WTC11 (cell line): ENCODE results near the gene SLC10A6. TPM values are rescaled to one million over a fixed set of nuclear protein-coding genes. Genes with fewer than 3 reads are reported as not detected.

Experiments
- CBFB ChIP-seq: sonication (generic); formaldehyde crosslinking; IDR thresholded peaks from 2 replicates; pipeline ENCODE4 v1.8.1; 2022; ENCODE audit warnings: mild to moderate bottlenecking, low read depth, missing genetic modification reagents
- CREB1 ChIP-seq: sonication (generic); formaldehyde crosslinking; IDR thresholded peaks from 2 replicates; pipeline ENCODE4 v1.8.0; 2023; ENCODE audit warnings: mild to moderate bottlenecking, missing genetic modification reagents
- ESRRA ChIP-seq: sonication (generic); formaldehyde crosslinking; IDR thresholded peaks from 2 replicates; pipeline ENCODE4 v1.8.1; 2022; ENCODE audit warnings: mild to moderate bottlenecking, missing genetic modification reagents, borderline replicate concordance
- FOXP1 ChIP-seq: sonication (generic); formaldehyde crosslinking; IDR thresholded peaks from 2 replicates; pipeline ENCODE4 v1.8.0; 2022; ENCODE audit warnings: missing genetic modification reagents, mild to moderate bottlenecking, moderate library complexity, borderline replicate concordance
- MXD4 ChIP-seq: fragments of 250-450 bp; sonication (Bioruptor Pico); IDR thresholded peaks from 2 replicates; pipeline ENCODE4 v1.8.0; 2021; ENCODE audit warnings: mild to moderate bottlenecking, moderate library complexity, borderline replicate concordance
- NFE2L1 ChIP-seq: sonication (generic); formaldehyde crosslinking; IDR thresholded peaks from 2 replicates; pipeline ENCODE4 v1.8.1; 2023; ENCODE audit warnings: missing genetic modification reagents
- NR1H2 ChIP-seq: sonication (generic); formaldehyde crosslinking; IDR thresholded peaks from 2 replicates; pipeline ENCODE4 v1.9.0; 2021; ENCODE audit warnings: mild to moderate bottlenecking, moderate library complexity, missing genetic modification reagents
- RELA ChIP-seq: sonication (generic); formaldehyde crosslinking; IDR thresholded peaks from 2 replicates; pipeline ENCODE4 v1.8.1; 2022; ENCODE audit warnings: missing genetic modification reagents, mild to moderate bottlenecking, borderline replicate concordance
- TP53 ChIP-seq: sonication (generic); formaldehyde crosslinking; IDR thresholded peaks from 2 replicates; pipeline ENCODE4 v1.8.1; 2023; ENCODE audit warnings: mild to moderate bottlenecking, missing genetic modification reagents
- total RNA-seq: library from RNA; stranded (reverse); gene quantifications from 3 replicates; pipeline ENCODE4 v1.2.3, GENCODE V29; 2021
- TF ChIP-seq, protein P1 (sequence below): sonication (generic); formaldehyde crosslinking; conservative IDR thresholded peaks from 2 replicates; pipeline ENCODE4 v1.8.1; 2023; ENCODE audit warnings: mild to moderate bottlenecking, low read depth, missing genetic modification reagents, moderate library complexity
- TF ChIP-seq, protein P2 (sequence below): sonication (generic); formaldehyde crosslinking; IDR thresholded peaks from 2 replicates; pipeline ENCODE4 v1.8.1; 2023; ENCODE audit warnings: mild to moderate bottlenecking, missing genetic modification reagents, borderline replicate concordance
- TF ChIP-seq, protein P3 (sequence below): sonication (generic); formaldehyde crosslinking; IDR thresholded peaks from 2 replicates; pipeline ENCODE4 v1.8.0; 2022; ENCODE audit warnings: mild to moderate bottlenecking, missing genetic modification reagents
- TF ChIP-seq, protein P4 (sequence below): sonication (generic); formaldehyde crosslinking; IDR thresholded peaks from 2 replicates; pipeline ENCODE4 v1.8.1; 2023; ENCODE audit warnings: mild to moderate bottlenecking, missing genetic modification reagents
- TF ChIP-seq, protein P5 (sequence below): fragments of 250-450 bp; sonication (Bioruptor Pico); IDR thresholded peaks from 2 replicates; pipeline ENCODE4 v1.9.0; 2021; ENCODE audit warnings: mild to moderate bottlenecking, borderline replicate concordance
- TF ChIP-seq, protein P6 (sequence below): sonication (generic); formaldehyde crosslinking; IDR thresholded peaks from 2 replicates; pipeline ENCODE4 v1.8.0; 2022; ENCODE audit warnings: mild to moderate bottlenecking, missing genetic modification reagents
- TF ChIP-seq, protein P7 (sequence below): fragments of 250-450 bp; sonication (Bioruptor Pico); IDR thresholded peaks from 2 replicates; pipeline ENCODE4 v1.9.0; 2021; ENCODE audit warnings: mild to moderate bottlenecking
- TF ChIP-seq, protein P8 (sequence below): sonication (generic); formaldehyde crosslinking; IDR thresholded peaks from 2 replicates; pipeline ENCODE4 v1.8.0; 2022; ENCODE audit warnings: mild to moderate bottlenecking, missing genetic modification reagents
- TF ChIP-seq, protein P9 (sequence below): sonication (generic); formaldehyde crosslinking; IDR thresholded peaks from 2 replicates; pipeline ENCODE4 v1.8.1; 2022; ENCODE audit warnings: low read depth, mild to moderate bottlenecking, moderate library complexity, missing genetic modification reagents, borderline replicate concordance

Gene SLC10A6
- total RNA-seq, 1 experiment from 2014 or later = not detected

DNA sequence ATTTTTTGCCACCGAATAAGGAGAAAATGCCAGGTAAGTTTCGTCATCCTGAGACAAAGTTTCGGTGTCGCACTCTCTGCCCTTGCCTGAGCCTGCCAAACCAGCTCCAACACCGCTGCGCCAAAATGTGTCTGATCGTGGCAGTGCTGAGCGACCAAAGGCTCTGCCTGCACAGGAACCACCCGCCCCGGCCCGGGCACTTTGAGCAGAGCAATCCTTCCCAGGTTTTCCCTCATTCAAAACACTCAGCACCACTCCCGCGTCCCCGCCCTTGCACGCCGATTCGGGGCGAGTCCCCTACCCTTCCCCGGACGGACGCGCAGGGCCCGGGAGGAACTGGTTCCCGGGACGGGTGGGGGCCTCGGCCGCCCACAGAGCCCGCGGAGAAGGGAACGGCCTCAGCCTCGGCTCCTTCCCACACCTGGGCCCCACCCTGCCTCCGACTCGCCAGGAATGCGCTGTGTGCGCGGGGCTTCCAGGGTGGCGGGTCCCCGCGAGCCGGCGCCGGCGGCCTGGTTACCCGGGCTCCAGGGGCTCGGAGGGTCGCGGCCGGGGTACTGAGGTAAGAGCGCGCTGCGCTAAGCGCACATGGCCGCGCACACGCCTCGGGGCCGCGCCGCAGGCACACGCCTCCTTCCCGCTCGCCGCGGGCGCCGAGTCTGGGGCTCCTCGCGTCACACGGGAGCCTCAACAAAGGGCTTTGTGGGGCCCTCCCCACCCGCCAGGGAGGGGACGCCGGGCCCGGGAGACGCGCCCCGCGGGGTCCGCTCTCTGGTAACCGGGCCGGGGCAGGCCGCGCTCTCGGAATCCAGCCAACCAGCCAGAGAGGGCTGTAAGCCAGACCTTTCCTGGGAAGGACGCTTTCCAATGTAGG lies 42.8 kb upstream of the SLC10A6 start, which contains the start of gene C4orf36 (continued):
- TF ChIP-seq, protein P1, sequence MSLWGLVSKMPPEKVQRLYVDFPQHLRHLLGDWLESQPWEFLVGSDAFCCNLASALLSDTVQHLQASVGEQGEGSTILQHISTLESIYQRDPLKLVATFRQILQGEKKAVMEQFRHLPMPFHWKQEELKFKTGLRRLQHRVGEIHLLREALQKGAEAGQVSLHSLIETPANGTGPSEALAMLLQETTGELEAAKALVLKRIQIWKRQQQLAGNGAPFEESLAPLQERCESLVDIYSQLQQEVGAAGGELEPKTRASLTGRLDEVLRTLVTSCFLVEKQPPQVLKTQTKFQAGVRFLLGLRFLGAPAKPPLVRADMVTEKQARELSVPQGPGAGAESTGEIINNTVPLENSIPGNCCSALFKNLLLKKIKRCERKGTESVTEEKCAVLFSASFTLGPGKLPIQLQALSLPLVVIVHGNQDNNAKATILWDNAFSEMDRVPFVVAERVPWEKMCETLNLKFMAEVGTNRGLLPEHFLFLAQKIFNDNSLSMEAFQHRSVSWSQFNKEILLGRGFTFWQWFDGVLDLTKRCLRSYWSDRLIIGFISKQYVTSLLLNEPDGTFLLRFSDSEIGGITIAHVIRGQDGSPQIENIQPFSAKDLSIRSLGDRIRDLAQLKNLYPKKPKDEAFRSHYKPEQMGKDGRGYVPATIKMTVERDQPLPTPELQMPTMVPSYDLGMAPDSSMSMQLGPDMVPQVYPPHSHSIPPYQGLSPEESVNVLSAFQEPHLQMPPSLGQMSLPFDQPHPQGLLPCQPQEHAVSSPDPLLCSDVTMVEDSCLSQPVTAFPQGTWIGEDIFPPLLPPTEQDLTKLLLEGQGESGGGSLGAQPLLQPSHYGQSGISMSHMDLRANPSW (CRISPR knock-in tag) = no peak
- TF ChIP-seq, protein P2, sequence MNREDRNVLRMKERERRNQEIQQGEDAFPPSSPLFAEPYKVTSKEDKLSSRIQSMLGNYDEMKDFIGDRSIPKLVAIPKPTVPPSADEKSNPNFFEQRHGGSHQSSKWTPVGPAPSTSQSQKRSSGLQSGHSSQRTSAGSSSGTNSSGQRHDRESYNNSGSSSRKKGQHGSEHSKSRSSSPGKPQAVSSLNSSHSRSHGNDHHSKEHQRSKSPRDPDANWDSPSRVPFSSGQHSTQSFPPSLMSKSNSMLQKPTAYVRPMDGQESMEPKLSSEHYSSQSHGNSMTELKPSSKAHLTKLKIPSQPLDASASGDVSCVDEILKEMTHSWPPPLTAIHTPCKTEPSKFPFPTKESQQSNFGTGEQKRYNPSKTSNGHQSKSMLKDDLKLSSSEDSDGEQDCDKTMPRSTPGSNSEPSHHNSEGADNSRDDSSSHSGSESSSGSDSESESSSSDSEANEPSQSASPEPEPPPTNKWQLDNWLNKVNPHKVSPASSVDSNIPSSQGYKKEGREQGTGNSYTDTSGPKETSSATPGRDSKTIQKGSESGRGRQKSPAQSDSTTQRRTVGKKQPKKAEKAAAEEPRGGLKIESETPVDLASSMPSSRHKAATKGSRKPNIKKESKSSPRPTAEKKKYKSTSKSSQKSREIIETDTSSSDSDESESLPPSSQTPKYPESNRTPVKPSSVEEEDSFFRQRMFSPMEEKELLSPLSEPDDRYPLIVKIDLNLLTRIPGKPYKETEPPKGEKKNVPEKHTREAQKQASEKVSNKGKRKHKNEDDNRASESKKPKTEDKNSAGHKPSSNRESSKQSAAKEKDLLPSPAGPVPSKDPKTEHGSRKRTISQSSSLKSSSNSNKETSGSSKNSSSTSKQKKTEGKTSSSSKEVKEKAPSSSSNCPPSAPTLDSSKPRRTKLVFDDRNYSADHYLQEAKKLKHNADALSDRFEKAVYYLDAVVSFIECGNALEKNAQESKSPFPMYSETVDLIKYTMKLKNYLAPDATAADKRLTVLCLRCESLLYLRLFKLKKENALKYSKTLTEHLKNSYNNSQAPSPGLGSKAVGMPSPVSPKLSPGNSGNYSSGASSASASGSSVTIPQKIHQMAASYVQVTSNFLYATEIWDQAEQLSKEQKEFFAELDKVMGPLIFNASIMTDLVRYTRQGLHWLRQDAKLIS (CRISPR knock-in tag) = 0 out of 2 replicates have a peak, but pooled peaks have one; percentile 19
- TF ChIP-seq TP53 (CRISPR knock-in tag) (no peak), RELA (peak; percentile 84; the same call in 1 of the 2 replicates), CBFB (CRISPR knock-in tag) (no peak), ESRRA (peak; percentile 94), MXD4 (CRISPR knock-in tag) (no peak), NFE2L1 (CRISPR knock-in tag) (no peak; the same call in 1 of the 2 replicates), FOXP1 (CRISPR knock-in tag) (peak; percentile 94; the same call in 1 of the 2 replicates), CREB1 (CRISPR knock-in tag) (peak; percentile 31; the same call in 1 of the 2 replicates), NR1H2 (no peak)
- TF ChIP-seq, protein P3, sequence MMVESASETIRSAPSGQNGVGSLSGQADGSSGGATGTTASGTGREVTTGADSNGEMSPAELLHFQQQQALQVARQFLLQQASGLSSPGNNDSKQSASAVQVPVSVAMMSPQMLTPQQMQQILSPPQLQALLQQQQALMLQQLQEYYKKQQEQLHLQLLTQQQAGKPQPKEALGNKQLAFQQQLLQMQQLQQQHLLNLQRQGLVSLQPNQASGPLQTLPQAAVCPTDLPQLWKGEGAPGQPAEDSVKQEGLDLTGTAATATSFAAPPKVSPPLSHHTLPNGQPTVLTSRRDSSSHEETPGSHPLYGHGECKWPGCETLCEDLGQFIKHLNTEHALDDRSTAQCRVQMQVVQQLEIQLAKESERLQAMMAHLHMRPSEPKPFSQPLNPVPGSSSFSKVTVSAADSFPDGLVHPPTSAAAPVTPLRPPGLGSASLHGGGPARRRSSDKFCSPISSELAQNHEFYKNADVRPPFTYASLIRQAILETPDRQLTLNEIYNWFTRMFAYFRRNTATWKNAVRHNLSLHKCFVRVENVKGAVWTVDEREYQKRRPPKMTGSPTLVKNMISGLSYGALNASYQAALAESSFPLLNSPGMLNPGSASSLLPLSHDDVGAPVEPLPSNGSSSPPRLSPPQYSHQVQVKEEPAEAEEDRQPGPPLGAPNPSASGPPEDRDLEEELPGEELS (CRISPR knock-in tag) = peak; percentile 88
- TF ChIP-seq, protein P4, sequence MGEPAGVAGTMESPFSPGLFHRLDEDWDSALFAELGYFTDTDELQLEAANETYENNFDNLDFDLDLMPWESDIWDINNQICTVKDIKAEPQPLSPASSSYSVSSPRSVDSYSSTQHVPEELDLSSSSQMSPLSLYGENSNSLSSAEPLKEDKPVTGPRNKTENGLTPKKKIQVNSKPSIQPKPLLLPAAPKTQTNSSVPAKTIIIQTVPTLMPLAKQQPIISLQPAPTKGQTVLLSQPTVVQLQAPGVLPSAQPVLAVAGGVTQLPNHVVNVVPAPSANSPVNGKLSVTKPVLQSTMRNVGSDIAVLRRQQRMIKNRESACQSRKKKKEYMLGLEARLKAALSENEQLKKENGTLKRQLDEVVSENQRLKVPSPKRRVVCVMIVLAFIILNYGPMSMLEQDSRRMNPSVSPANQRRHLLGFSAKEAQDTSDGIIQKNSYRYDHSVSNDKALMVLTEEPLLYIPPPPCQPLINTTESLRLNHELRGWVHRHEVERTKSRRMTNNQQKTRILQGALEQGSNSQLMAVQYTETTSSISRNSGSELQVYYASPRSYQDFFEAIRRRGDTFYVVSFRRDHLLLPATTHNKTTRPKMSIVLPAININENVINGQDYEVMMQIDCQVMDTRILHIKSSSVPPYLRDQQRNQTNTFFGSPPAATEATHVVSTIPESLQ (CRISPR knock-in tag) = no peak
- TF ChIP-seq, protein P5, sequence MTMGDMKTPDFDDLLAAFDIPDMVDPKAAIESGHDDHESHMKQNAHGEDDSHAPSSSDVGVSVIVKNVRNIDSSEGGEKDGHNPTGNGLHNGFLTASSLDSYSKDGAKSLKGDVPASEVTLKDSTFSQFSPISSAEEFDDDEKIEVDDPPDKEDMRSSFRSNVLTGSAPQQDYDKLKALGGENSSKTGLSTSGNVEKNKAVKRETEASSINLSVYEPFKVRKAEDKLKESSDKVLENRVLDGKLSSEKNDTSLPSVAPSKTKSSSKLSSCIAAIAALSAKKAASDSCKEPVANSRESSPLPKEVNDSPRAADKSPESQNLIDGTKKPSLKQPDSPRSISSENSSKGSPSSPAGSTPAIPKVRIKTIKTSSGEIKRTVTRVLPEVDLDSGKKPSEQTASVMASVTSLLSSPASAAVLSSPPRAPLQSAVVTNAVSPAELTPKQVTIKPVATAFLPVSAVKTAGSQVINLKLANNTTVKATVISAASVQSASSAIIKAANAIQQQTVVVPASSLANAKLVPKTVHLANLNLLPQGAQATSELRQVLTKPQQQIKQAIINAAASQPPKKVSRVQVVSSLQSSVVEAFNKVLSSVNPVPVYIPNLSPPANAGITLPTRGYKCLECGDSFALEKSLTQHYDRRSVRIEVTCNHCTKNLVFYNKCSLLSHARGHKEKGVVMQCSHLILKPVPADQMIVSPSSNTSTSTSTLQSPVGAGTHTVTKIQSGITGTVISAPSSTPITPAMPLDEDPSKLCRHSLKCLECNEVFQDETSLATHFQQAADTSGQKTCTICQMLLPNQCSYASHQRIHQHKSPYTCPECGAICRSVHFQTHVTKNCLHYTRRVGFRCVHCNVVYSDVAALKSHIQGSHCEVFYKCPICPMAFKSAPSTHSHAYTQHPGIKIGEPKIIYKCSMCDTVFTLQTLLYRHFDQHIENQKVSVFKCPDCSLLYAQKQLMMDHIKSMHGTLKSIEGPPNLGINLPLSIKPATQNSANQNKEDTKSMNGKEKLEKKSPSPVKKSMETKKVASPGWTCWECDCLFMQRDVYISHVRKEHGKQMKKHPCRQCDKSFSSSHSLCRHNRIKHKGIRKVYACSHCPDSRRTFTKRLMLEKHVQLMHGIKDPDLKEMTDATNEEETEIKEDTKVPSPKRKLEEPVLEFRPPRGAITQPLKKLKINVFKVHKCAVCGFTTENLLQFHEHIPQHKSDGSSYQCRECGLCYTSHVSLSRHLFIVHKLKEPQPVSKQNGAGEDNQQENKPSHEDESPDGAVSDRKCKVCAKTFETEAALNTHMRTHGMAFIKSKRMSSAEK (CRISPR knock-in tag) = peak; percentile 49; the same call in 1 of the 2 replicates
- TF ChIP-seq, protein P6, sequence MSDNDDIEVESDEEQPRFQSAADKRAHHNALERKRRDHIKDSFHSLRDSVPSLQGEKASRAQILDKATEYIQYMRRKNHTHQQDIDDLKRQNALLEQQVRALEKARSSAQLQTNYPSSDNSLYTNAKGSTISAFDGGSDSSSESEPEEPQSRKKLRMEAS (CRISPR knock-in tag) = peak; percentile 94
- TF ChIP-seq, protein P7, sequence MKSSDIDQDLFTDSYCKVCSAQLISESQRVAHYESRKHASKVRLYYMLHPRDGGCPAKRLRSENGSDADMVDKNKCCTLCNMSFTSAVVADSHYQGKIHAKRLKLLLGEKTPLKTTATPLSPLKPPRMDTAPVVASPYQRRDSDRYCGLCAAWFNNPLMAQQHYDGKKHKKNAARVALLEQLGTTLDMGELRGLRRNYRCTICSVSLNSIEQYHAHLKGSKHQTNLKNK = no peak
- TF ChIP-seq, protein P8, sequence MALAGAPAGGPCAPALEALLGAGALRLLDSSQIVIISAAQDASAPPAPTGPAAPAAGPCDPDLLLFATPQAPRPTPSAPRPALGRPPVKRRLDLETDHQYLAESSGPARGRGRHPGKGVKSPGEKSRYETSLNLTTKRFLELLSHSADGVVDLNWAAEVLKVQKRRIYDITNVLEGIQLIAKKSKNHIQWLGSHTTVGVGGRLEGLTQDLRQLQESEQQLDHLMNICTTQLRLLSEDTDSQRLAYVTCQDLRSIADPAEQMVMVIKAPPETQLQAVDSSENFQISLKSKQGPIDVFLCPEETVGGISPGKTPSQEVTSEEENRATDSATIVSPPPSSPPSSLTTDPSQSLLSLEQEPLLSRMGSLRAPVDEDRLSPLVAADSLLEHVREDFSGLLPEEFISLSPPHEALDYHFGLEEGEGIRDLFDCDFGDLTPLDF (CRISPR knock-in tag) = peak; percentile 74; the same call in 1 of the 2 replicates
- TF ChIP-seq, protein P9, sequence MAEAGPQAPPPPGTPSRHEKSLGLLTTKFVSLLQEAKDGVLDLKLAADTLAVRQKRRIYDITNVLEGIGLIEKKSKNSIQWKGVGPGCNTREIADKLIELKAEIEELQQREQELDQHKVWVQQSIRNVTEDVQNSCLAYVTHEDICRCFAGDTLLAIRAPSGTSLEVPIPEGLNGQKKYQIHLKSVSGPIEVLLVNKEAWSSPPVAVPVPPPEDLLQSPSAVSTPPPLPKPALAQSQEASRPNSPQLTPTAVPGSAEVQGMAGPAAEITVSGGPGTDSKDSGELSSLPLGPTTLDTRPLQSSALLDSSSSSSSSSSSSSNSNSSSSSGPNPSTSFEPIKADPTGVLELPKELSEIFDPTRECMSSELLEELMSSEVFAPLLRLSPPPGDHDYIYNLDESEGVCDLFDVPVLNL = peak; percentile 80; the same call in 1 of the 2 replicates
